Fibroblast of villous mesenchyme (primary cell): Measurements from ENCODE around the gene NUDT19. TPM values are rescaled to one million over a fixed set of nuclear protein-coding genes. Genes with fewer than 3 reads are reported as not detected.
"Not testable (repeated sequence)": the region's sequence is repeated elsewhere in the genome, so short reads cannot be mapped to it uniquely, and the experiment has no call there.

ENCODE experiments used
- DNase-seq: peaks from one replicate; pipeline ENCODE4 v3.0.0-alpha.2; 2010; ENCODE audit warnings: low read depth
- H3K4me3 ChIP-seq: 2 replicates; pipeline ENCODE4 v1.5.1; 2011; ENCODE audit warnings: low read depth, mild to moderate bottlenecking, low read length
- CTCF ChIP-seq: IDR thresholded peaks from 2 replicates; pipeline ENCODE4 v1.5.1; 2012; ENCODE audit warnings: low read depth, mild to moderate bottlenecking, low read length; ENCODE audit not compliant: insufficient read depth
- total RNA-seq: library from RNA; depleted of rRNA; stranded (reverse); fragments of >200 nt; gene quantifications from 2 replicates; pipeline ENCODE4 v1.2.3, GENCODE V29; 2012

The NUDT19 gene
- total RNA-seq, result 9.0 and 14.2 TPM in 2 replicates

GRCh38 chr19:32691291-32691951 lies at the start of gene NUDT19:
Gene NUDT19 (plus strand): TSS chr19:32691821. CDS start chr19:32691961, 140 bp downstream.
- peak; percentile 71 for DNase-seq
- TF ChIP-seq CTCF, result no peak
- peak within 1 kb of the TSS; percentile 59 for H3K4me3 ChIP-seq

- TF ChIP-seq CTCF, result no peak
- H3K4me3 ChIP-seq, result no peak overlapping the region
- DNase-seq, result no peak
Observed at GRCh38 chr19:32642771-32643170, 48.9 kb upstream of the NUDT19 start.

DNA sequence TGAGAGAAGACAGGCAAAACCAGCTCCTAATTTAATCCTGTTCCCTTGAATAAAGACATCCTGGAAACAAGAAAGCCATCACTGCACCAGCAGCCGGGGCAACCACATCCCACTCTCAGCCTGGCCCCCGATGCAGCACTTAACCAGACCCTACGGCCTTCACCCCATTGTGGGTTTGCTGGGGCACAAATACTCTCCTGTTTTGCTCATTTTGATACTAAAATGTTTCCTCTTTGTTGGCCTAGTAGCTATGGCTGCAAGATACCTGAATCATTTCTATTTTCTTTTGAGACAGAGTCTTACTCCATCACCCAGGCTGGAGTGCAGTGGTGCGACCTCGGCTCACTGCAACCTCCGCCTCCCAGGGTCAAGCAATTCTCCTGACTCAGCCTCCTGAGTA lies 45.1 kb upstream of the NUDT19 start:
- no peak for TF ChIP-seq CTCF
- DNase-seq, result no peak
- H3K4me3 ChIP-seq, result no peak overlapping the region

DNA sequence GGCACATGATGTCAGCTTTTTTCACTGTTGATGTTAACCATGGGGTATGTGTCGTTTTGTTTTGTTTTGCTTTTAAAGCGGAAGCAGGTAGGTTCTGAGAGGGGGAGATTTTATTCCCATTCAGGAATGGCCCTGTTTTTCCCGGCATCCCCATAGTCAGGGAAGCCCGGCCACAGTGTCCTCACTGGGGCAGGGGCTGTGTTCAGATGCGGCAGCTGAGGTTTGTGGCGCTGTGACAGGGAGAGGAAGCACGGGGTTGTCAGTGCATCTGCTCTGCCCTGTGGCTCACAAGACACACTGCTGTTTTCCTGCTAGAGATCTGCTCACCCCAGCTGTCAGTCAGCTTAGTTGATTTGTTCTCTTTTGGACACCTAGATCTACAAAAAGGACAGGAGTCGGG lies 44.3 kb upstream of the NUDT19 start:
- TF ChIP-seq CTCF, result no peak
- no peak overlapping the region for H3K4me3 ChIP-seq
- no peak for DNase-seq

DNA sequence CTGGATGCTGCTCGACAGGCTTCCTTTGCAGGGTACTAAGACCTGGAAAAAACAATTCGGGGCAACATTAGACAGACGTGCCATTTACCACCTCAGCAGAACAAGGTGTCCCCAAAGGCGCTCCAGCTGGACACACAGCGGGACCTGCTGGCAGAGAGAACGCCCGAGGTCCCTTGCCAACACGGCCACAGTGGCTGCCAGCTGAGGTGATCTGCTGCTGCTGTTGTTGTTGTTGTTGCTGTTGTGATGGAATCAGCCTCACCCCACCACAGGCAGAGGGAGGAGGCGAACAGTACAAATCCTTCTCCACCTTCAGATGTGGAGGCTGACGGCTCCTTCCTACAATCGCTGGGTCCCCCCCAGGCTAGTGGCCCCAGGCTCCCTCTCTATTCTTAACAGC lies 41.9 kb upstream of the NUDT19 start:
- no peak for TF ChIP-seq CTCF
- no peak for DNase-seq
- no peak overlapping the region for H3K4me3 ChIP-seq

DNA sequence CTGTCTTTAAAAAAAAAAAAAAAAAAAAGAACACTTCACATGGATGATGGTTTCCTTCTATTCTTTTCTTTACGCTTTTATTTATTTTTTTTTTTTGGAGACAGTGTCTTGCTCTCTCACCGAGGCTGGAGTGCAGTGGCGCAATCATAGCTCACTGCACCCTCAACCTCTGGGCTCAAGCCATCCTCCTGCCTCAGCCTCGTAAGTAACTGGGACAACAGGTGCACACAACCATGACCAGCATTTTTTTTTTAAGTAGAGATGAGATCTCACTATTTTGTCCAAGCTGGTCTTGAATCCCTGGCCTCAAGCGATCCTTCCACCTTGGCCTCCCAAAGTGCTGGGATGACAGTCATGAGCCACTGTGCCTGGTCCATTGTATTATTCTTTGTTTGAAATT lies 41.0 kb upstream of the NUDT19 start:
- no peak for DNase-seq
- no peak for TF ChIP-seq CTCF
- no peak overlapping the region for H3K4me3 ChIP-seq

DNA sequence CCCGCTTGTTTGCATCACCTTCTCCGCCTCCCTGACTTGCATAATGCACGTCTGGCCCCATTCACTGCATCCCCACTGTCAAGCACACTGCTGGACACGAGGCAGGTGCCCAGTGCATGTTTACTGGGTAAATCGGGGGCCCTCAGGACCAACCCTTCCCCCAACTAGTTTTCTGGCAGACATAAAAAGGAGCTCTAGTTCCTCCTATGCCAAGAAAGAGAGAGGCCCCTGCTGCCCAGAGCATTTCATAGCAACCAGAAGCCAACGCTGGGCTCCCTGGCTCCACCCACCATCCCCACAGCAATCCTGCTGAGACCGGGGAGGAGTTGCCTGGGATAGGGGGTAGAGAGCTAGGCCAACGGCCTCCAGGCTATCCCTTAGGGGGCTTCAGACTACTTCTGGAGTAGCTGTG lies 39.9 kb upstream of the NUDT19 start:
- H3K4me3 ChIP-seq, result no peak overlapping the region
- peak; percentile 13 for DNase-seq
- no peak for TF ChIP-seq CTCF

DNA sequence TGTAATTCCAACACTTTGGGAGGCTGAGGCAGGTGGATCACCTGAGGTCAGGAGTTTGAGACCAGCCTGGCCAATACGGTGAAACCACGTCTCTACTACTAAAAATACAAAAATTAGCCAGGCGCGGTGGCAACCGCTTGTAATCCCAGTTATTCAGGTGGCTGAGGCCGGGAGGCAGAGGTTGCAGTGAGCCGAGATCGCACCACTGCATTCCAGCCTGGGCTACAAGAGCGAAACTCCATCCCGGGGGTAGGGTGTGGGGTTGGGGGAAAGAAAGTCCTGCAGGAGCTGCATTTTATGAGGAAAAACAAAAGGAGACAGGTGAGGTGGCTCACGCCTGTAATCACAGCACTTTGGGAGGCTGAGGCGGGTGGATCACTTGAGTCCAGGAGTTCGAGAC lies 39.3 kb upstream of the NUDT19 start:
- DNase-seq, H3K4me3 ChIP-seq: not testable (repeated sequence)
